Measurements from ENCODE around the gene AKR7A2. TPM values are rescaled to one million over a fixed set of nuclear protein-coding genes. Genes with fewer than 3 reads are reported as not detected.

The AKR7A2 gene
- total and polyA plus RNA-seq, 10 of the 15 experiments (the other 5 are each of a cell fraction or from before 2014, with no cell fraction given), result 1.3 to 114 (median 48.0) TPM

DNA sequence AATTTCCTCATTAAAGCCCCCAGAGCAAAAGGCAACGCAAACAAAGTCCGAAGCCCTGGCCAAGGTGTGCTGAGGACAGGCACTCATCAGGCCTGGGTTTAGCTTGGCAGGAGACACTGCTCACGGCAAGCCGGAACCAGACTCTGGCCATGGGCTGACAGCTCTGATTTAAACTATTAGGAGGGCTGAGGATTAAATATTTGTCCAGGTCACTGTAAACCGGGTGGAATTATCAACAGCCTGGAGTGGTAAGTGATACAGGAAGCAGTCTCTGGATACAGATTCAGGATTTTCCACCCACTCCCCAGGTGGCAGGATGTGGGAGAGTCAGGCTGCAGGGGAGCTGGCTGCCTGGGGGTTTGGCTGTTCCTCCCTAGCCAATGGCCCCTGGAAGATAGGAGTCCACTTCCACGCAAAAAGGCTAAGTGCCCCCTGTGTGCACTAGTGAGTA, 42.6 kb upstream of the AKR7A2 start:
- in situ Hi-C loops (cut with MboI), result no loop called here
- CTCF ChIA-PET, result interaction anchor here (1.5 kb wide), 1 partner anchor 10 kb away, joined by 4 read pairs; no protein-coding TSS in a partner anchor
- no peak for FAIRE-seq

More for the DNA sequence above, 42.6 kb upstream of the AKR7A2 start:
- intact Hi-C loops (cut with micrococcal nuclease; ENCODE audit: unreplicated experiment), result no loop called here
- no peak overlapping the region for H3K27ac ChIP-seq (ENCODE audit: control insufficient read depth, insufficient read depth)
- peaks cover 23 to 46% of the 10 kb centered on the region in 2 experiments for H3K36me3 ChIP-seq (ENCODE audit: control insufficient read depth in 2 of 2, insufficient read depth in 2 of 2, low read length in 1 of 2)
- 100% methylated on average over 6 of the region's 6 CpGs for WGBS (ENCODE audit: insufficient coverage, insufficient replicate concordance, low lambda C conversion rate, missing lambda C conversion rate)
- no peaks in the 10 kb centered on the region for H3K4me1 ChIP-seq (ENCODE audit: control insufficient read depth, insufficient read depth, low read length)
- H3K9me3 ChIP-seq (replicated peaks; ENCODE audit: control insufficient read depth, insufficient read depth, low read length), result no peaks in the 10 kb centered on the region
- no peaks in the 10 kb centered on the region for H3K27me3 ChIP-seq (replicated peaks in 1 of 2; ENCODE audit: control insufficient read depth in 2 of 2, insufficient read depth in 2 of 2, low read length in 1 of 2)
- ChIA-PET SMC1A (ENCODE audit: uncharacterized antibody, unreplicated experiment) (interaction anchor here (0.6 kb wide), 1 partner anchor 23 kb away, joined by 3 read pairs; no protein-coding TSS in a partner anchor), RAD21 (ENCODE audit: unreplicated experiment) (interaction anchor here (0.6 kb wide), 1 partner anchor 8 kb away, joined by 4 read pairs; no protein-coding TSS in a partner anchor), POLR2A (no interaction called here)
- no peak overlapping the region for H2AFZ ChIP-seq (ENCODE audit: control insufficient read depth, low read depth, low read length)
- no peak overlapping the region for H3K9ac ChIP-seq (ENCODE audit: control insufficient read depth, insufficient read depth, low read length)
- BruUV-seq (replicated peaks), result no TSS peak
- H3K4me3 ChIP-seq, result no peak overlapping the region
- TF ChIP-seq WRNIP1 (IDR thresholded peaks at IDR 0.05; ENCODE audit: borderline replicate concordance, low read depth, low read length) (no peak), POLR2AphosphoS5 (IDR thresholded peaks at IDR 0.05; ENCODE audit: low read length) (no peak), IKZF2 (IDR thresholded peaks at IDR 0.05) (no peak), FOXK2 (IDR thresholded peaks at IDR 0.05) (no peak), LARP7 (IDR thresholded peaks at IDR 0.05) (no peak), PRDM15 (CRISPR knock-in tag; IDR thresholded peaks at IDR 0.05) (no peak), ZNF384 (IDR thresholded peaks at IDR 0.05; ENCODE audit: borderline replicate concordance, low read depth, low read length) (no peak), ZBED1 (IDR thresholded peaks at IDR 0.05; ENCODE audit: borderline replicate concordance) (no peak), ASH2L (IDR thresholded peaks at IDR 0.05; ENCODE audit: borderline replicate concordance, low read depth) (no peak), ZZZ3 (IDR thresholded peaks at IDR 0.05; ENCODE audit: control insufficient read depth, insufficient read length, low read depth) (no peak), EZH2 (IDR thresholded peaks at IDR 0.05; ENCODE audit: borderline replicate concordance, control insufficient read depth, low read depth, low read length) (no peak), TAF1 (IDR thresholded peaks at IDR 0.05; ENCODE audit: borderline replicate concordance, low read depth, low read length) (no peak), ZNF622 (IDR thresholded peaks at IDR 0.05) (no peak), NR2C1 (IDR thresholded peaks at IDR 0.05) (no peak), RAD21 (IDR thresholded peaks at IDR 0.05; ENCODE audit: insufficient read depth, low read depth, low read length) (no peak), IKZF1 (conservative IDR thresholded peaks at IDR 0.05) (no peak)
- TF ChIP-seq, protein P1, sequence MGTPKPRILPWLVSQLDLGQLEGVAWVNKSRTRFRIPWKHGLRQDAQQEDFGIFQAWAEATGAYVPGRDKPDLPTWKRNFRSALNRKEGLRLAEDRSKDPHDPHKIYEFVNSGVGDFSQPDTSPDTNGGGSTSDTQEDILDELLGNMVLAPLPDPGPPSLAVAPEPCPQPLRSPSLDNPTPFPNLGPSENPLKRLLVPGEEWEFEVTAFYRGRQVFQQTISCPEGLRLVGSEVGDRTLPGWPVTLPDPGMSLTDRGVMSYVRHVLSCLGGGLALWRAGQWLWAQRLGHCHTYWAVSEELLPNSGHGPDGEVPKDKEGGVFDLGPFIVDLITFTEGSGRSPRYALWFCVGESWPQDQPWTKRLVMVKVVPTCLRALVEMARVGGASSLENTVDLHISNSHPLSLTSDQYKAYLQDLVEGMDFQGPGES (IDR thresholded peaks at IDR 0.05), result no peak
- TF ChIP-seq, protein P2, sequence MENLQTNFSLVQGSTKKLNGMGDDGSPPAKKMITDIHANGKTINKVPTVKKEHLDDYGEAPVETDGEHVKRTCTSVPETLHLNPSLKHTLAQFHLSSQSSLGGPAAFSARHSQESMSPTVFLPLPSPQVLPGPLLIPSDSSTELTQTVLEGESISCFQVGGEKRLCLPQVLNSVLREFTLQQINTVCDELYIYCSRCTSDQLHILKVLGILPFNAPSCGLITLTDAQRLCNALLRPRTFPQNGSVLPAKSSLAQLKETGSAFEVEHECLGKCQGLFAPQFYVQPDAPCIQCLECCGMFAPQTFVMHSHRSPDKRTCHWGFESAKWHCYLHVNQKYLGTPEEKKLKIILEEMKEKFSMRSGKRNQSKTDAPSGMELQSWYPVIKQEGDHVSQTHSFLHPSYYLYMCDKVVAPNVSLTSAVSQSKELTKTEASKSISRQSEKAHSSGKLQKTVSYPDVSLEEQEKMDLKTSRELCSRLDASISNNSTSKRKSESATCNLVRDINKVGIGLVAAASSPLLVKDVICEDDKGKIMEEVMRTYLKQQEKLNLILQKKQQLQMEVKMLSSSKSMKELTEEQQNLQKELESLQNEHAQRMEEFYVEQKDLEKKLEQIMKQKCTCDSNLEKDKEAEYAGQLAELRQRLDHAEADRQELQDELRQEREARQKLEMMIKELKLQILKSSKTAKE (IDR thresholded peaks at IDR 0.05; ENCODE audit: low read depth, poor library complexity, severe bottlenecking), result no peak
- ATAC-seq (no peak), DNase-seq (ENCODE audit: low read depth, low spot score) (no peak)
- no peaks in the 10 kb centered on the region for H3K79me2 ChIP-seq (ENCODE audit: control insufficient read depth, insufficient read depth, low read length)
- no peak overlapping the region for H3K4me2 ChIP-seq (ENCODE audit: control insufficient read depth, insufficient read depth)
- H4K20me1 ChIP-seq (ENCODE audit: control insufficient read depth, insufficient read depth), result no peaks in the 10 kb centered on the region
